ENCODE measurements around the gene PHC2. TPM values are rescaled to one million over a fixed set of nuclear protein-coding genes. Genes with fewer than 3 reads are reported as not detected.

PHC2 gene
- total RNA-seq, 4 donors from 2014 or later = 77.8 to 81.3 (median 79.5) TPM

DNA sequence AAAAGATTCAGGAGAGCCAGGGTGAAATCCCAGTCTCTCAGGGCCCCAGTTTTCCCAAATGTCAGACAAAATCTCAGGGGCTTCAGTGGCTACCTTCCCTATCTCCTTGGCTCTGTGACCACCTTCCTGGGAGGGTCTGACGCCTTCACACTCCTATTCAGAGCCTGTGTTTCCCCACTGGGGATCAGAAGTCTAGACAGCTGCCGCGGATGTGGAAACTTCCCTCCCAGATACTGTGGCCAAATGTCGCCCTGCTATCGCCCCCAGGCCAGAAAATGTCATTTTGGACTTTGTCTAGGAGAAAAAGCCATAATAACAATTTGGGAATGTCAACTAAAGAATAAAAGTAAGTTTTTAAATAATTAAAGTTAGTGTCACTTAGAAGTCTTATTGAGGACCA is 125.9 kb downstream of the PHC2 start:
- Histone ChIP-seq H3K27me3 (peaks cover 12% of the 10 kb centered on the region), H3K4me3 (no peak overlapping the region), H3K4me1 (peaks cover 16% of the 10 kb centered on the region), H3K36me3 (no peaks in the 10 kb centered on the region), H3K27ac (no peak overlapping the region), H3K9me3 (no peaks in the 10 kb centered on the region)
- DNase-seq (ENCODE audit: low spot score in 2 of 2) = no peak
- WGBS = 91% methylated on average over 5 of the region's 5 CpGs
- TF ChIP-seq, protein P1, sequence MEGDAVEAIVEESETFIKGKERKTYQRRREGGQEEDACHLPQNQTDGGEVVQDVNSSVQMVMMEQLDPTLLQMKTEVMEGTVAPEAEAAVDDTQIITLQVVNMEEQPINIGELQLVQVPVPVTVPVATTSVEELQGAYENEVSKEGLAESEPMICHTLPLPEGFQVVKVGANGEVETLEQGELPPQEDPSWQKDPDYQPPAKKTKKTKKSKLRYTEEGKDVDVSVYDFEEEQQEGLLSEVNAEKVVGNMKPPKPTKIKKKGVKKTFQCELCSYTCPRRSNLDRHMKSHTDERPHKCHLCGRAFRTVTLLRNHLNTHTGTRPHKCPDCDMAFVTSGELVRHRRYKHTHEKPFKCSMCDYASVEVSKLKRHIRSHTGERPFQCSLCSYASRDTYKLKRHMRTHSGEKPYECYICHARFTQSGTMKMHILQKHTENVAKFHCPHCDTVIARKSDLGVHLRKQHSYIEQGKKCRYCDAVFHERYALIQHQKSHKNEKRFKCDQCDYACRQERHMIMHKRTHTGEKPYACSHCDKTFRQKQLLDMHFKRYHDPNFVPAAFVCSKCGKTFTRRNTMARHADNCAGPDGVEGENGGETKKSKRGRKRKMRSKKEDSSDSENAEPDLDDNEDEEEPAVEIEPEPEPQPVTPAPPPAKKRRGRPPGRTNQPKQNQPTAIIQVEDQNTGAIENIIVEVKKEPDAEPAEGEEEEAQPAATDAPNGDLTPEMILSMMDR (IDR thresholded peaks at IDR 0.05) = no peak
- TF ChIP-seq POLR2AphosphoS5 (IDR thresholded peaks at IDR 0.05) (no peak), POLR2A (IDR thresholded peaks at IDR 0.05) (no peak), EP300 (IDR thresholded peaks at IDR 0.05) (no peak)

GRCh38 chr1:33302325-33302724 is 128.6 kb downstream of the PHC2 start:
- TF ChIP-seq POLR2AphosphoS5 (IDR thresholded peaks at IDR 0.05) = no peak
- H3K4me1 ChIP-seq = peaks cover 19% of the 10 kb centered on the region
- 100% methylated on average over 1 of the region's 1 CpG for WGBS

GRCh38 chr1:33301273-33301984 is 129.5 kb downstream of the PHC2 start:
- DNase-seq (ENCODE audit: low spot score in 2 of 2) = peak in 1 of 2 donors; percentile 22
- TF ChIP-seq POLR2A (IDR thresholded peaks at IDR 0.05) (no peak), POLR2AphosphoS5 (IDR thresholded peaks at IDR 0.05) (no peak), EP300 (IDR thresholded peaks at IDR 0.05) (no peak)
- TF ChIP-seq, protein P1 (IDR thresholded peaks at IDR 0.05) = no peak
- Histone ChIP-seq H3K36me3 (peaks cover 17% of the 10 kb centered on the region), H3K27ac (no peak overlapping the region), H3K27me3 (peaks cover 4% of the 10 kb centered on the region), H3K9me3 (no peaks in the 10 kb centered on the region), H3K4me1 (peaks cover 10% of the 10 kb centered on the region), H3K4me3 (no peak overlapping the region)
- 79% methylated on average over 4 of the region's 4 CpGs for WGBS

More at GRCh38 chr1:33302325-33302724, 128.6 kb downstream of the PHC2 start:
- Histone ChIP-seq H3K36me3 (peaks cover 13% of the 10 kb centered on the region), H3K27me3 (peaks cover 12% of the 10 kb centered on the region), H3K9me3 (no peaks in the 10 kb centered on the region), H3K4me3 (no peak overlapping the region), H3K27ac (no peak overlapping the region)
- peak in 1 of 2 donors; percentile 44 for DNase-seq (ENCODE audit: low spot score in 2 of 2)

GRCh38 chr1:33300673-33301072 is 130.2 kb downstream of the PHC2 start:
- H3K36me3 ChIP-seq = peaks cover 17% of the 10 kb centered on the region
- no peaks in the 10 kb centered on the region for H3K9me3 ChIP-seq
- DNase-seq (ENCODE audit: low spot score in 2 of 2) = peak in 1 of 2 donors; percentile 71
- H3K4me1 ChIP-seq = peaks cover 10% of the 10 kb centered on the region
- H3K4me3 ChIP-seq = no peak overlapping the region
- no peaks in the 10 kb centered on the region for H3K27me3 ChIP-seq
- H3K27ac ChIP-seq = no peak overlapping the region
- 87% methylated on average over 5 of the region's 5 CpGs for WGBS
- no peak for TF ChIP-seq EP300 (IDR thresholded peaks at IDR 0.05)
- TF ChIP-seq, protein P1 (IDR thresholded peaks at IDR 0.05) = no peak

- Histone ChIP-seq H3K27ac (no peak overlapping the region), H3K27me3 (no peaks in the 10 kb centered on the region), H3K36me3 (peaks cover 25% of the 10 kb centered on the region), H3K9me3 (no peaks in the 10 kb centered on the region), H3K4me1 (peaks cover 16% of the 10 kb centered on the region), H3K4me3 (no peak overlapping the region)
- DNase-seq (ENCODE audit: low spot score in 2 of 2) = peak in 1 of 2 donors; percentile 54
- WGBS = 88% methylated on average over 12 of the region's 15 CpGs
- TF ChIP-seq EP300 (IDR thresholded peaks at IDR 0.05) = no peak
- TF ChIP-seq POLR2AphosphoS5 (IDR thresholded peaks at IDR 0.05) = no peak
- TF ChIP-seq POLR2A (IDR thresholded peaks at IDR 0.05) = no peak
- TF ChIP-seq, protein P1 (IDR thresholded peaks at IDR 0.05) = no peak
Measured at GRCh38 chr1:33299461-33300155, 131.3 kb downstream of the PHC2 start.
